ENCODE results near the gene MEF2A.

DNA sequence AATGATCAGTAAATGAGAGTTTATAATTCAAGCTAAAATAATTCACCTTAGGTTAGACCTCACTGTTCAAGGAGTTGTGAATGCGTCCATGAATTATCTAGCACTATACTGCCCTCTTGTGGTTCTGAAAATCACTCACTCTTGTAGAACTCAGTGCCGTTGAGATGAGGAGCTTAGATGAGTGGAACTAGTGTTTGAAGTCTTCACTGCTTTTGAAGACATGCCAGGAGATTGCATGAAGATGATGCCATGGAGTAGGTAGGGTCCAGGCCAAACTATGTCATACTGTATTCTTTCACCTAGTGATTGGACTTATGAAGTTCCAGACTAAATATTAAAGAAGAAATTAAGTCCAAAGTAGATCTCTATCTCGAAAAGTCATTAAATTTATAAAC lies 138.7 kb downstream of the MEF2A start:
- TF ChIP-seq ZNF644 (tag; IDR thresholded peaks at IDR 0.05; ENCODE audit: low read depth) (no peak), SP2 (IDR thresholded peaks at IDR 0.05; ENCODE audit: extremely low read depth, low read depth, low read length, poor library complexity, severe bottlenecking) (no peak), EZH2 (IDR thresholded peaks at IDR 0.05; ENCODE audit: borderline replicate concordance, low read depth, low read length) (no peak), LARP7 (IDR thresholded peaks at IDR 0.05) (no peak), YBX1 (IDR thresholded peaks at IDR 0.05) (no peak)
- TF ChIP-seq, protein P1, sequence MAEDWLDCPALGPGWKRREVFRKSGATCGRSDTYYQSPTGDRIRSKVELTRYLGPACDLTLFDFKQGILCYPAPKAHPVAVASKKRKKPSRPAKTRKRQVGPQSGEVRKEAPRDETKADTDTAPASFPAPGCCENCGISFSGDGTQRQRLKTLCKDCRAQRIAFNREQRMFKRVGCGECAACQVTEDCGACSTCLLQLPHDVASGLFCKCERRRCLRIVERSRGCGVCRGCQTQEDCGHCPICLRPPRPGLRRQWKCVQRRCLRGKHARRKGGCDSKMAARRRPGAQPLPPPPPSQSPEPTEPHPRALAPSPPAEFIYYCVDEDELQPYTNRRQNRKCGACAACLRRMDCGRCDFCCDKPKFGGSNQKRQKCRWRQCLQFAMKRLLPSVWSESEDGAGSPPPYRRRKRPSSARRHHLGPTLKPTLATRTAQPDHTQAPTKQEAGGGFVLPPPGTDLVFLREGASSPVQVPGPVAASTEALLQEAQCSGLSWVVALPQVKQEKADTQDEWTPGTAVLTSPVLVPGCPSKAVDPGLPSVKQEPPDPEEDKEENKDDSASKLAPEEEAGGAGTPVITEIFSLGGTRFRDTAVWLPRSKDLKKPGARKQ (CRISPR knock-in tag; IDR thresholded peaks at IDR 0.05): no peak

Measured in K562 (cell line).